GM12878 (cell line): Measurements from ENCODE around the gene FKRP. TPM values are rescaled to one million over a fixed set of nuclear protein-coding genes. Genes with fewer than 3 reads are reported as not detected.

Experiments
- BACH1 ChIP-seq: fragments of 450-650 bp; IDR thresholded peaks from 2 replicates; pipeline ENCODE4 v1.6.1; 2017; ENCODE audit warnings: mild to moderate bottlenecking, borderline replicate concordance
- BCL11A ChIP-seq: IDR thresholded peaks from 2 replicates; pipeline ENCODE4 v1.6.1; 2011; ENCODE audit warnings: low read depth, low read length
- CREB1 ChIP-seq: IDR thresholded peaks from 2 replicates; pipeline ENCODE4 v1.6.1; 2012; ENCODE audit warnings: low read depth, mild to moderate bottlenecking, inconsistent platforms
- EED ChIP-seq: sonication (generic); IDR thresholded peaks from 2 replicates; pipeline ENCODE4 v1.6.1; 2016; ENCODE audit warnings: antibody characterized with exemption, low read depth
- FOXK2 ChIP-seq: fragments of 450-650 bp; IDR thresholded peaks from 2 replicates; pipeline ENCODE4 v1.6.1; 2017; ENCODE audit warnings: mild to moderate bottlenecking, moderate library complexity
- GATAD2B ChIP-seq: fragments of 450-650 bp; conservative IDR thresholded peaks from 2 replicates; pipeline ENCODE4 v1.6.1; 2017; ENCODE audit warnings: low read depth, mild to moderate bottlenecking, moderate library complexity
- IKZF2 ChIP-seq, 2 experiments: fragments of 450-650 bp; IDR thresholded peaks; 2 replicates each; pipeline ENCODE4 v1.6.1; 2017; ENCODE audit warnings: mild to moderate bottlenecking in 2 of 2, moderate library complexity in 2 of 2
- KAT2A ChIP-seq: conservative IDR thresholded peaks from 2 replicates; pipeline ENCODE4 v1.6.1; 2011; ENCODE audit warnings: low read depth, low read length; ENCODE audit not compliant: control insufficient read depth
- MTA2 ChIP-seq: fragments of 450-650 bp; IDR thresholded peaks from 2 replicates; pipeline ENCODE4 v1.6.1; 2016; ENCODE audit warnings: low read depth, mild to moderate bottlenecking, moderate library complexity
- NBN ChIP-seq: fragments of 450-650 bp; IDR thresholded peaks from 2 replicates; pipeline ENCODE4 v1.6.1; 2016
- NR2C1 ChIP-seq: fragments of 450-650 bp; IDR thresholded peaks from 2 replicates; pipeline ENCODE4 v1.6.1; 2017; ENCODE audit warnings: antibody characterized with exemption, mild to moderate bottlenecking, moderate library complexity
- POLR2A ChIP-seq: IDR thresholded peaks from 2 replicates; pipeline ENCODE4 v1.6.1; 2011; ENCODE audit warnings: low read depth, mild to moderate bottlenecking, low read length
- SMAD1 ChIP-seq: fragments of 450-650 bp; IDR thresholded peaks from 2 replicates; pipeline ENCODE4 v1.6.1; 2018; ENCODE audit warnings: mild to moderate bottlenecking, low read depth; ENCODE audit not compliant: partially characterized antibody
- SMARCA5 ChIP-seq: fragments of 450-650 bp; IDR thresholded peaks from 2 replicates; pipeline ENCODE4 v1.6.1; 2017; ENCODE audit warnings: mild to moderate bottlenecking
- TCF3 ChIP-seq: IDR thresholded peaks from 2 replicates; pipeline ENCODE4 v1.6.1; 2012; ENCODE audit warnings: low read depth, mild to moderate bottlenecking, low read length, borderline replicate concordance; ENCODE audit not compliant: insufficient read depth
- TCF7 ChIP-seq: IDR thresholded peaks from 2 replicates; pipeline ENCODE4 v1.6.1; 2014; ENCODE audit warnings: antibody characterized with exemption, borderline replicate concordance
- YY1 ChIP-seq: IDR thresholded peaks from 2 replicates; pipeline ENCODE4 v1.6.1; 2011; ENCODE audit warnings: low read depth, mild to moderate bottlenecking, low read length
- ZBED1 ChIP-seq: IDR thresholded peaks from 2 replicates; pipeline ENCODE4 v1.6.1; 2016; ENCODE audit warnings: borderline replicate concordance
- ZBTB40 ChIP-seq: fragments of 450-650 bp; IDR thresholded peaks from 2 replicates; pipeline ENCODE4 v1.6.1; 2016; ENCODE audit warnings: mild to moderate bottlenecking, moderate library complexity, borderline replicate concordance
- polyA plus RNA-seq, 11 experiments: library from polyadenylated mRNA; depleted of rRNA in 4 of 11; unstranded in 6 of 11; stranded (reverse) in 5 of 11; fragments of >200 nt; fragmentation: Nextera tagmentation in 4 of 11; fragmentation: Illumina TruSeq in 1 of 11; extraction: Ambion mirVana in 4 of 11; extraction: Trizol in 1 of 11; gene quantifications; 1 replicate in 1 of 11; 2 replicates in 10 of 11; pipeline versions ENCODE4 v1.2.1 to v1.2.3, GENCODE V29; 2011 to 2016; ENCODE audit warnings: inconsistent platforms in 2 of 11, missing spikeins in 2 of 11, low read depth in 1 of 11
- total RNA-seq, 4 experiments: library from RNA; depleted of rRNA in 3 of 4; stranded (reverse); fragments of >200 nt in 3 of 4; fragmentation: Illumina TruSeq in 1 of 4; extraction: Trizol in 1 of 4; gene quantifications; 2 replicates each; pipeline versions ENCODE4 v1.2.1 to v1.2.3, GENCODE V29; 2013 to 2021
- TF ChIP-seq, protein P1 (sequence below): fragments of 450-650 bp; conservative IDR thresholded peaks from 2 replicates; pipeline ENCODE4 v1.6.1; 2017; ENCODE audit warnings: mild to moderate bottlenecking, moderate library complexity
- TF ChIP-seq, protein P2 (sequence below): IDR thresholded peaks from 2 replicates; pipeline ENCODE4 v1.6.1; 2012; ENCODE audit warnings: low read depth, low read length, improper control_type of control experiment

The FKRP gene
- total and polyA plus RNA-seq, 10 of the 15 experiments (the other 5 are each of a cell fraction or from before 2014, with no cell fraction given): 1.3 to 14.1 (median 7.8) TPM

- TF ChIP-seq, protein P1, sequence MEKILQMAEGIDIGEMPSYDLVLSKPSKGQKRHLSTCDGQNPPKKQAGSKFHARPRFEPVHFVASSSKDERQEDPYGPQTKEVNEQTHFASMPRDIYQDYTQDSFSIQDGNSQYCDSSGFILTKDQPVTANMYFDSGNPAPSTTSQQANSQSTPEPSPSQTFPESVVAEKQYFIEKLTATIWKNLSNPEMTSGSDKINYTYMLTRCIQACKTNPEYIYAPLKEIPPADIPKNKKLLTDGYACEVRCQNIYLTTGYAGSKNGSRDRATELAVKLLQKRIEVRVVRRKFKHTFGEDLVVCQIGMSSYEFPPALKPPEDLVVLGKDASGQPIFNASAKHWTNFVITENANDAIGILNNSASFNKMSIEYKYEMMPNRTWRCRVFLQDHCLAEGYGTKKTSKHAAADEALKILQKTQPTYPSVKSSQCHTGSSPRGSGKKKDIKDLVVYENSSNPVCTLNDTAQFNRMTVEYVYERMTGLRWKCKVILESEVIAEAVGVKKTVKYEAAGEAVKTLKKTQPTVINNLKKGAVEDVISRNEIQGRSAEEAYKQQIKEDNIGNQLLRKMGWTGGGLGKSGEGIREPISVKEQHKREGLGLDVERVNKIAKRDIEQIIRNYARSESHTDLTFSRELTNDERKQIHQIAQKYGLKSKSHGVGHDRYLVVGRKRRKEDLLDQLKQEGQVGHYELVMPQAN: no peak
- TF ChIP-seq, protein P2, sequence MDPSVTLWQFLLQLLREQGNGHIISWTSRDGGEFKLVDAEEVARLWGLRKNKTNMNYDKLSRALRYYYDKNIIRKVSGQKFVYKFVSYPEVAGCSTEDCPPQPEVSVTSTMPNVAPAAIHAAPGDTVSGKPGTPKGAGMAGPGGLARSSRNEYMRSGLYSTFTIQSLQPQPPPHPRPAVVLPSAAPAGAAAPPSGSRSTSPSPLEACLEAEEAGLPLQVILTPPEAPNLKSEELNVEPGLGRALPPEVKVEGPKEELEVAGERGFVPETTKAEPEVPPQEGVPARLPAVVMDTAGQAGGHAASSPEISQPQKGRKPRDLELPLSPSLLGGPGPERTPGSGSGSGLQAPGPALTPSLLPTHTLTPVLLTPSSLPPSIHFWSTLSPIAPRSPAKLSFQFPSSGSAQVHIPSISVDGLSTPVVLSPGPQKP: no peak
- peak; percentile 66 for TF ChIP-seq POLR2A
- TF ChIP-seq IKZF2 (IDR thresholded peaks at IDR 0.05): peak; percentile 20 to 51; a peak in 2 of 4 replicates
- 0 out of 2 replicates have a peak, but pooled peaks have one; percentile 13 for TF ChIP-seq ZBTB40
- TF ChIP-seq BCL11A: no peak
- TF ChIP-seq TCF3: no peak
- no peak for TF ChIP-seq TCF7
- peak; percentile 94 for TF ChIP-seq YY1
- TF ChIP-seq ZBED1: no peak
- 0 out of 2 replicates have a peak, but pooled peaks have one; percentile 66 for TF ChIP-seq GATAD2B
- no peak for TF ChIP-seq SMARCA5
- 0 out of 2 replicates have a peak, but pooled peaks have one; percentile 26 for TF ChIP-seq MTA2
- 0 out of 2 replicates have a peak, but pooled peaks have one; percentile 27 for TF ChIP-seq NBN
- no peak for TF ChIP-seq SMAD1
- no peak for TF ChIP-seq KAT2A
- TF ChIP-seq FOXK2: no peak
- TF ChIP-seq CREB1: no peak
- TF ChIP-seq EED: peak; percentile 44; the same call in 1 of the 2 replicates
- TF ChIP-seq BACH1: peak; percentile 13
- peak; percentile 56; the same call in 1 of the 2 replicates for TF ChIP-seq NR2C1
Observed at GRCh38 chr19:46745521-46746280, at the start of gene FKRP (continued).
